Measurements from ENCODE around the gene ZG16B. TPM values are rescaled to one million over a fixed set of nuclear protein-coding genes. Genes with fewer than 3 reads are reported as not detected.

ZG16B gene, protein sequence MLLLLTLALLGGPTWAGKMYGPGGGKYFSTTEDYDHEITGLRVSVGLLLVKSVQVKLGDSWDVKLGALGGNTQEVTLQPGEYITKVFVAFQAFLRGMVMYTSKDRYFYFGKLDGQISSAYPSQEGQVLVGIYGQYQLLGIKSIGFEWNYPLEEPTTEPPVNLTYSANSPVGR
- 10 to 100 TPM in 2 of 3 donors, 1 to 10 TPM in 1; 6.8 to 40.7 (median 24.3) TPM for total RNA-seq
- long read RNA-seq, donor 1, partial matches to known transcripts = 0 of 3 reads
- long read RNA-seq, donor 1, other reads (novel, unspliced or antisense) = 1 of 3 reads
- long read RNA-seq, donor 2, transcript ZG16B-201 (4 exons, 831 nt) = major isoform, 9 of 11 reads
- long read RNA-seq, donor 2, partial matches to known transcripts = 0 of 11 reads
- long read RNA-seq, donor 2, other reads (novel, unspliced or antisense) = 1 of 11 reads

DNA sequence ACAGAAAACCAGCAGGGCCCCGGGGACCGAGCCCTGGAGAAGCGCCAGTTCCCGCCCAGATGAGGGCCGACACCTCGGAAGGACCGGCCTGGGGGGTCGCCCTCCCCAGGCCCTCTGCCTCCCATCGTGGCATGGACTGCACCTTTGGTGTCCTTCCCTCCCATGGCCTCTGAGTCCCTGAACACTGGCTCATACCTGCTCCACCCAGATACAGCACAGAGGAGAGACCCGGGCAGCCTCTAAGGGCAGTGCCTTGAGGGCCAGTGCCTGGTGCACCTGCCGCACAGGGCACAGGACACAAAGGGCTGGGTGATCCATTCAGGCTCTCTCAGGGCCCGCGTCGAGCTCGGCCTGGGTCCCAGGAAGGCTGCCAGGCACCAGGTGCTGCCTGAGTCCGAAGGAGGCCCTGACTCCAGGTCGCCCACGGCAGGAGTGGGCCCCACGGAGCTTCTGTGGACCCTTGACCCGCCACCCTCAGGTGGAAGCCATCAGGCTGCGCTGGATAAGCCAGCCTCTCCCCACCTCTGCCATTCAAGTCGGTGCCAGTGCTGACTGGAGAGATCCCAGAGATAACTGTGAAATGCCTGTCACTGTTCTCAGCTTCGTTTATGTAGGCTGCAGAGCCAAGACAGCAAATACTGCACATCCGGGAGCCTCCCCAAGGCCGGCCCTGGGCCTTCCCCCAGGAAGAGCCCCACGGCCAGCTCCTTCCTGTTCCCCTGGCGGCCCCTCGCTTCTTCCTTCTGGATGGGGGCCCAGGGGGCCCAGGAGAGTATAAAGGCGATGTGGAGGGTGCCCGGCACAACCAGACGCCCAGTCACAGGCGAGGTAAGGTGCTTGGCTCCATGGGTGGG is at the start of gene ZG16B:
ZG16B (plus strand) TSS at position 803 of the 854 bp plus-strand sequence. CDS start 139 bp downstream, outside the sequence.
- peak; percentile 60 to 75 (median 75) for DNase-seq

DNA sequence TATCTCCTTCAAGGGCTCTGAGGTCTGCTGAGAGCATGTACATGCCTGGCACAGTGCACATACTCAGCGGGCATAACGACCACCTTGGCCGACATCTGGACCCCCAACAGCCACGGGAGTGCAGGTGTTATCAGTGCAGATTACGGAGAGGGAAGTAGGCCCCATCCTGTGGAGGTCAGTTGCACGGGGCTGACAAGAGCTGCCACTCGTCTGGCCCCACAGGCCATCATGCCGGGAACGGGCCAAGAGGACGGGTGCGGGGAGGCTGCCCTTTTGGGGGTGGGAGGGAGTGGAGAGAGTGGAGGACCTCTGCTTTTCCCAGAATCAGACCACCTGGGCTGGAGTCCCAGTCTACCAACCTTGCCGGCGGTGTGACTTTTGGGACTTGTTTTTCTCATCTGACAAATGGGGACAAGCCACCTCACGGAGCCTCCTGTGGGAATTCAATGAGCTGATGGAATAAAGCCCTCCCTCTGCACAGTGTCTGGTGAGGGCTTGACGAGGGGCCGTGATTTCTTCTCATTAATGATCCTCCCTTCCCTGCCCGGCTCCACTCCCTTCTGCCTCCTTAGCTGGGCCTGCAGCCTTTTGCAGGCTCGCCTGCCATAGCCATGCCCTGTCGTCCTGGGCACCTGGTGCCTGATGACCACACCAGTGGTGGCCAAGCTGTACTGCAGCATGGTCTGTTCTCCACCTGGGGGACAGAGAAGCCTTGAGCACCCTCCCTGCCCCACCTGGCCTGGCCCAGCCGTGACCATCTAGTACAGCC is 47.3 kb upstream of the ZG16B start:
- DNase-seq (no peak), ATAC-seq (no peak)
- H3K36me3 ChIP-seq (ENCODE audit: low read depth) = no peaks in the 10 kb centered on the region
- H3K9me3 ChIP-seq = no peaks in the 10 kb centered on the region
- TF ChIP-seq, protein P1, sequence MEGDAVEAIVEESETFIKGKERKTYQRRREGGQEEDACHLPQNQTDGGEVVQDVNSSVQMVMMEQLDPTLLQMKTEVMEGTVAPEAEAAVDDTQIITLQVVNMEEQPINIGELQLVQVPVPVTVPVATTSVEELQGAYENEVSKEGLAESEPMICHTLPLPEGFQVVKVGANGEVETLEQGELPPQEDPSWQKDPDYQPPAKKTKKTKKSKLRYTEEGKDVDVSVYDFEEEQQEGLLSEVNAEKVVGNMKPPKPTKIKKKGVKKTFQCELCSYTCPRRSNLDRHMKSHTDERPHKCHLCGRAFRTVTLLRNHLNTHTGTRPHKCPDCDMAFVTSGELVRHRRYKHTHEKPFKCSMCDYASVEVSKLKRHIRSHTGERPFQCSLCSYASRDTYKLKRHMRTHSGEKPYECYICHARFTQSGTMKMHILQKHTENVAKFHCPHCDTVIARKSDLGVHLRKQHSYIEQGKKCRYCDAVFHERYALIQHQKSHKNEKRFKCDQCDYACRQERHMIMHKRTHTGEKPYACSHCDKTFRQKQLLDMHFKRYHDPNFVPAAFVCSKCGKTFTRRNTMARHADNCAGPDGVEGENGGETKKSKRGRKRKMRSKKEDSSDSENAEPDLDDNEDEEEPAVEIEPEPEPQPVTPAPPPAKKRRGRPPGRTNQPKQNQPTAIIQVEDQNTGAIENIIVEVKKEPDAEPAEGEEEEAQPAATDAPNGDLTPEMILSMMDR (IDR thresholded peaks at IDR 0.05) = no peak
- intact Hi-C loops (cut with DNase I, micrococcal nuclease) = no loop called here
- H3K4me1 ChIP-seq (ENCODE audit: low read depth) = peaks cover 20% of the 10 kb centered on the region
- H3K4me3 ChIP-seq = no peak overlapping the region

More for the DNA sequence above, at the start of gene ZG16B:
- ATAC-seq = peak; percentile 94
- Histone ChIP-seq H3K9me3 (no peaks in the 10 kb centered on the region), H3K4me3 (no peak within 1 kb of the TSS), H3K36me3 (ENCODE audit: low read depth) (no peaks in the 10 kb centered on the region), H3K4me1 (ENCODE audit: low read depth) (peaks cover 13% of the 10 kb centered on the region)
- intact Hi-C loops (cut with DNase I, micrococcal nuclease) = no loop called here
- TF ChIP-seq, protein P1 (IDR thresholded peaks at IDR 0.05) = no peak

DNA sequence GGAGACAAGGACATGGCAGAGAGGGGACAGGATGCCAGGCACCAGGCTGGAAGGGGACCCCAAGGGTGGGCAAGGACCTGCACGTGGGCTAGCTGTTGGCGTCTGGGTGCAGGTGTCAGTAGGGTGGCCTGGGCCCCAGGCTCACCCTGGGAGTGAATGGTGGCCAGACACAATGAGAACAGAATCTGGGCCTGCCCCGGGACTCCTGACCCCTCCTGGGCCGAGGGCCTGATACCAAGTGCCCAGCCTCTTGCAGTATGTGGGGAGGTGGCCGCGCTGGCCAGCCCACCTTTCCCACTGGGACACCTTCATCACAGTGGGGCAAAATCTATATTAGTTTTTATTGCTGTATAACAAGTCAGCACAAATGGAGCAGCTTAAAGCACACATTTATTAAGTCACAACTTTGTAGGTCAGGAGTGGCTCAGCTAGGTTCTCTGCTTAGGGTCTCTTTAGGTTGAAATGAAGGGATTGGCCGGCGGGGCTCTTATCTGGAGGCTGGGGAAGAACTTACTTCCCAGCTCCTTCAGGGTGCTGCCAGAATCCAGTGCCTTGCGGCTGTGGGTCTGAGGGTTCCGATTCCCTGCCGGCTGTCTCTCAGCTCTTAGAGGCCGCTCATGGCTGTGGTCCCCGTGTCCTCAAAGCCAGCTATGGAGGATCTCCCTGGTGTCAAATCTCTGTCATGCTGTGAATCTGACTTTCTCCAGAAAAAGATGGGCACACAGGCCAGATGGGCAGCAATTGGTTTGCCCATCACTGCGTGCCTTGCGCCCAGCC is 46.3 kb upstream of the ZG16B start:
- intact Hi-C loops (cut with DNase I, micrococcal nuclease) = no loop called here
- DNase-seq (peak in 1 of 3 donors; percentile 21), ATAC-seq (no peak)
- Histone ChIP-seq H3K4me1 (ENCODE audit: low read depth) (peaks cover 16% of the 10 kb centered on the region), H3K4me3 (no peak overlapping the region), H3K9me3 (no peaks in the 10 kb centered on the region), H3K36me3 (ENCODE audit: low read depth) (no peaks in the 10 kb centered on the region)
- TF ChIP-seq, protein P1 (IDR thresholded peaks at IDR 0.05) = no peak

DNA sequence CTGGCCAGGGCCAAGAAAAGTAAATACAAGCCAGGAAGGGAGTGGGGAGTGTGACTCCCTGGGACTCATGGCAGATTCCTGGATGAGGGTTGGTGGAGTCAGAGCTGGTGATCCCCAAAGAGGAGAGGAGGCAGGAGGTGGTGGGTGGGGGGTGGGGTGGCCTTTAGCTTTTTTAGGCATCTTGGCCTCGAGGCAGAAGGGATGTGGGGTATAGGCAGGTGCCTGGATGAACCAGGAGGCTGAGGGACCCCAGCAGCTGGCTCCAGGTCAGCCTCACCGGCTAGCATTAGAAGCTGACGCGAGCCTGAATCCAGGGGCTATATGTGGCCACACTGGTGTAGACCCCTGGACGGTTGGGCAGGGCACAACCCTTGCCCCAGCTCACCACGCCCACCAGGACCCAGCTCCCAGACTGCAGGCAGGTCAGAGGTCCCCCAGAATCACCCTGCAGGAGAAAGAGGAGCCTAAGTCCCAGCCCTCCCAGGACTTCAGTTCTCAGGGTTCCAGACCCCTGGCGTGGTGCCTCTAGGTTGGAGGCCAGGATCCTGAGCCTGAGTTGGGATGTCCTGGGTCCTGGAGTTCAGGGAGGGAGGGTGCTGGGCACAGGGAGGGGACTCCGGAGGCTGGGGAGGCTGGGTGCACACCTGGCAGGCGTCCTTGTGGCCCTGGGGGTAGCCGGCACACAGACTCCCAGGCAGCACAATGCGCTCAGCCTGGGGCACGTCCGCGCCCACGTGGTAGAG is 45.6 kb upstream of the ZG16B start:
- no peak overlapping the region for H3K4me3 ChIP-seq
- peak in 1 of 3 donors; percentile 47 for DNase-seq
- peaks cover 14% of the 10 kb centered on the region for H3K4me1 ChIP-seq (ENCODE audit: low read depth)
- ATAC-seq = peak; percentile 68
- intact Hi-C loops (cut with DNase I, micrococcal nuclease) = no loop called here
- H3K9me3 ChIP-seq = no peaks in the 10 kb centered on the region
- H3K36me3 ChIP-seq (ENCODE audit: low read depth) = no peaks in the 10 kb centered on the region
- TF ChIP-seq, protein P1 (IDR thresholded peaks at IDR 0.05) = no peak
